ENCODE results near the gene IL15RA.

DNA sequence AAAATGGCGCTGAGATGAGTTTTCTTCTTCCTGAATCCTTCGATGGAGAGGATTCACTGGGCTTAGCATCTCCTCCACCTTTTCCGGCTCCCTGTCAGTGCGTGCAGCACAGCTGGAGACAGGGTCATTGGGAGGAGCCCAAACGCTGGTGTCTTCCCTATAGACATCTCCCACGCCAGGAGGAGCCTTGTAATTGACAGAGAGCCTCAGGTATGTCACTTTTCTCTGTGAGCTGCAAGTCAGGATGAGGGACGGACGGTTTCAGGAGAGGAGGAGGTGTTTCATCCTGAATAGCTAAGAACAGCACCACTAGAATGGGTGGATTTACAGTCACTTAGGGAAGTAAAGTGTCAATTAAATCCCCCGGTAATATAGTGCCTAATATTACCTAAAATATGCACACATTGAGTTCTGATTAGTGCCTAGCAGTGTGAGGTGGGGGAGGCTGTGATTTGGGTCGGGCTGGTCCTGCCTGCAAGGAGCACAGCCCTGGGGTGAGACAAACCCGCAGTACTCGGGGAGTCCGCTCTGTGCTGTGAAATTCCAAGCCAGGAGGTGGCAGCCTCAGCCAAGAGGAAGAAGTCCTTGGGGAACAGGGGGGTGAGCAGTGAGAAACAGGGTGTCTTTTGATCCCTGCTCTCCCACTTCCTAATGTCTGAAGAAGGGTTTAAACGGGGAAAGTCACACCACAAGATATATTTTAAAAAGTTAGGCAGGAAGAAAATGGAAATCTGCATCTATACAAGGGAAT is 28.2 kb downstream of the IL15RA start:
- TF ChIP-seq CTCF (IDR thresholded peaks at IDR 0.05) (peak in 1 of 6 experiments; percentile 22), POLR2A (IDR thresholded peaks at IDR 0.05) (no peak)

Data from thyroid gland (tissue), 4 donors.